GM23248 (cell line): ENCODE results near the gene DPP9.

Experiments used
- EZH2 ChIP-seq: fragments of 200-600 bp; sonication (generic); IDR thresholded peaks from 2 replicates; pipeline ENCODE4 v1.6.1; 2018; ENCODE audit warnings: antibody characterized with exemption, mild to moderate bottlenecking; ENCODE audit not compliant: insufficient read depth, poor library complexity, severe bottlenecking
- EZH2phosphoT487 ChIP-seq: fragments of 200-600 bp; sonication (generic); IDR thresholded peaks from 2 replicates; pipeline ENCODE4 v1.6.1; 2018; ENCODE audit warnings: antibody characterized with exemption, moderate library complexity, mild to moderate bottlenecking, low read depth; ENCODE audit not compliant: insufficient read depth

DNA sequence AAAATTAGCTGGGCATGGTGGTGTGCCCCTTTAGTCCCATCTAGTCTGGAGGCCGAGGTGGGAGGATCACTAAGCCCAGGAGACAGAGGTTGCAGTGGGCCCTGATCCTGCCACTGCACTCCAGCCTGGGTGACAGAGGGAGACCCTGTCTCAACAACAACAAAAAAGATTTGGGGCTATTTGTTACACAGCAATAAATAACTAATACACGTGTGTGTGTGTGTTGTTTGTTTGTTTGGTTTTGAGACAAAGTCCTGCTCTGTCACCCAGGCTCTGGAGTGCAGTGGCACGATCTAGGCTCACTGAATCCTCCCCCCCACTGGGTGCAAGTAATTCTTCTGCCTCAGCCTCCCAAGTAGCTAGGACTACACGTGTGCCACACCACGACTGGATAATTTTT, 35.0 kb upstream of the DPP9 start:
- TF ChIP-seq EZH2phosphoT487 = no peak
- no peak for TF ChIP-seq EZH2
